Epidermal melanocyte (primary cell): ENCODE data around the gene PCMTD2.

Experiments
- DNase-seq: peaks from one replicate; pipeline ENCODE4 v3.0.0; 2011; ENCODE audit warnings: low spot score; ENCODE audit not compliant: insufficient read length

PCMTD2 gene

GRCh38 chr20:64255361-64256281, at the start of gene PCMTD2:
TSS of gene PCMTD2 (plus strand) at chr20:64255748. CDS start at chr20:64259966, 4,218 bp downstream.
- peak; percentile 97 for DNase-seq

- no peak for DNase-seq
These were observed 48.9 kb upstream of the PCMTD2 start for GRCh38 chr20:64206614-64207013.

- no peak for DNase-seq
These were observed 47.6 kb upstream of the PCMTD2 start for GRCh38 chr20:64207641-64208590.

GRCh38 chr20:64209148-64209547, 46.4 kb upstream of the PCMTD2 start:
- DNase-seq: no peak

GRCh38 chr20:64210656-64211369, 44.7 kb upstream of the PCMTD2 start:
- DNase-seq: no peak

GRCh38 chr20:64211874-64212658, 43.5 kb upstream of the PCMTD2 start:
- DNase-seq: no peak

GRCh38 chr20:64212755-64213154, 42.8 kb upstream of the PCMTD2 start:
- DNase-seq: no peak

GRCh38 chr20:64214113-64214512, 41.4 kb upstream of the PCMTD2 start:
- DNase-seq: no peak

GRCh38 chr20:64214952-64215351, 40.6 kb upstream of the PCMTD2 start:
- no peak for DNase-seq

- DNase-seq: no peak
These were observed 39.5 kb upstream of the PCMTD2 start for GRCh38 chr20:64216036-64216435.

GRCh38 chr20:64216910-64217309, 38.6 kb upstream of the PCMTD2 start:
- DNase-seq: no peak

- no peak for DNase-seq
These were observed 37.9 kb upstream of the PCMTD2 start for GRCh38 chr20:64217539-64218221.

- no peak for DNase-seq
These were observed 36.3 kb upstream of the PCMTD2 start for GRCh38 chr20:64219202-64219601.

- no peak for DNase-seq
These were observed 35.8 kb upstream of the PCMTD2 start for GRCh38 chr20:64219730-64220129.

GRCh38 chr20:64220420-64220819, 35.1 kb upstream of the PCMTD2 start:
- DNase-seq: no peak

GRCh38 chr20:64220891-64221527, 34.5 kb upstream of the PCMTD2 start:
- DNase-seq: no peak

- no peak for DNase-seq
These were observed 33.2 kb upstream of the PCMTD2 start for GRCh38 chr20:64222291-64222735.

GRCh38 chr20:64222851-64223525, 32.6 kb upstream of the PCMTD2 start:
- no peak for DNase-seq

GRCh38 chr20:64223526-64224067, 32.0 kb upstream of the PCMTD2 start:
- no peak for DNase-seq
